Measurements from ENCODE around the gene DNAI2. TPM values are rescaled to one million over a fixed set of nuclear protein-coding genes. Genes with fewer than 3 reads are reported as not detected.

The DNAI2 gene
- total and polyA plus RNA-seq, 9 of the 15 experiments (the other 6 are each of a cell fraction or from before 2014, with no cell fraction given): not detected

DNA sequence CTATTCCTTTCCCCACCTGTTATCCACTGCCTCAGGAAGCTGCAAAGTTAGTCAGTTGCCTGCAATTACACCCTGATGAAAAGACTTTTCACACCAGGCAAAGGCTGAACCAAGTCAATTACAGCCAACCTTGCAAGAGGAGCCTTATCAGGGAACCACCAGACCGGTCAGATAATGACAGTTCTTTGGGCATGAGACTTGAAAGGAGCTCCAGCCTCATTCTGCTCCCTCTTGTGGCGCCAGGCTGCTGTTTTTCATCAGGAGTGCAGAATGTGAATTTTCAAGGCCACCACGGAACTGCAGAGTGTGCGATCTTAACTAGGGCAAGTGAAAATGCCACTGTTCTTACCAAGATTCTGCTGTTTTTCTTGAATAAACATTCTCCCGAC, 22.5 kb downstream of the DNAI2 start (continued):
- TF ChIP-seq STAT5A (IDR thresholded peaks at IDR 0.05; ENCODE audit: borderline replicate concordance, low read length): peak; percentile 71
- TF ChIP-seq YBX1 (IDR thresholded peaks at IDR 0.05): no peak
- TF ChIP-seq SP2 (IDR thresholded peaks at IDR 0.05; ENCODE audit: extremely low read depth, low read depth, low read length, poor library complexity, severe bottlenecking): no peak
- TF ChIP-seq PTTG1 (tag; IDR thresholded peaks at IDR 0.05; ENCODE audit: low read depth): no peak
- TF ChIP-seq, protein P1, sequence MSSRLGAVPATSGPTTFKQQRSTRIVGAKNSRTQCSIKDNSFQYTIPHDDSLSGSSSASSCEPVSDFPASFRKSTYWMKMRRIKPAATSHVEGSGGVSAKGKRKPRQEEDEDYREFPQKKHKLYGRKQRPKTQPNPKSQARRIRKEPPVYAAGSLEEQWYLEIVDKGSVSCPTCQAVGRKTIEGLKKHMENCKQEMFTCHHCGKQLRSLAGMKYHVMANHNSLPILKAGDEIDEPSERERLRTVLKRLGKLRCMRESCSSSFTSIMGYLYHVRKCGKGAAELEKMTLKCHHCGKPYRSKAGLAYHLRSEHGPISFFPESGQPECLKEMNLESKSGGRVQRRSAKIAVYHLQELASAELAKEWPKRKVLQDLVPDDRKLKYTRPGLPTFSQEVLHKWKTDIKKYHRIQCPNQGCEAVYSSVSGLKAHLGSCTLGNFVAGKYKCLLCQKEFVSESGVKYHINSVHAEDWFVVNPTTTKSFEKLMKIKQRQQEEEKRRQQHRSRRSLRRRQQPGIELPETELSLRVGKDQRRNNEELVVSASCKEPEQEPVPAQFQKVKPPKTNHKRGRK (tag; IDR thresholded peaks at IDR 0.05): no peak
- peak; percentile 89 for TF ChIP-seq DPF2 (IDR thresholded peaks at IDR 0.05)
- peak; percentile 66 for TF ChIP-seq PML (IDR thresholded peaks at IDR 0.05; ENCODE audit: low read length)
- TF ChIP-seq, protein P2, sequence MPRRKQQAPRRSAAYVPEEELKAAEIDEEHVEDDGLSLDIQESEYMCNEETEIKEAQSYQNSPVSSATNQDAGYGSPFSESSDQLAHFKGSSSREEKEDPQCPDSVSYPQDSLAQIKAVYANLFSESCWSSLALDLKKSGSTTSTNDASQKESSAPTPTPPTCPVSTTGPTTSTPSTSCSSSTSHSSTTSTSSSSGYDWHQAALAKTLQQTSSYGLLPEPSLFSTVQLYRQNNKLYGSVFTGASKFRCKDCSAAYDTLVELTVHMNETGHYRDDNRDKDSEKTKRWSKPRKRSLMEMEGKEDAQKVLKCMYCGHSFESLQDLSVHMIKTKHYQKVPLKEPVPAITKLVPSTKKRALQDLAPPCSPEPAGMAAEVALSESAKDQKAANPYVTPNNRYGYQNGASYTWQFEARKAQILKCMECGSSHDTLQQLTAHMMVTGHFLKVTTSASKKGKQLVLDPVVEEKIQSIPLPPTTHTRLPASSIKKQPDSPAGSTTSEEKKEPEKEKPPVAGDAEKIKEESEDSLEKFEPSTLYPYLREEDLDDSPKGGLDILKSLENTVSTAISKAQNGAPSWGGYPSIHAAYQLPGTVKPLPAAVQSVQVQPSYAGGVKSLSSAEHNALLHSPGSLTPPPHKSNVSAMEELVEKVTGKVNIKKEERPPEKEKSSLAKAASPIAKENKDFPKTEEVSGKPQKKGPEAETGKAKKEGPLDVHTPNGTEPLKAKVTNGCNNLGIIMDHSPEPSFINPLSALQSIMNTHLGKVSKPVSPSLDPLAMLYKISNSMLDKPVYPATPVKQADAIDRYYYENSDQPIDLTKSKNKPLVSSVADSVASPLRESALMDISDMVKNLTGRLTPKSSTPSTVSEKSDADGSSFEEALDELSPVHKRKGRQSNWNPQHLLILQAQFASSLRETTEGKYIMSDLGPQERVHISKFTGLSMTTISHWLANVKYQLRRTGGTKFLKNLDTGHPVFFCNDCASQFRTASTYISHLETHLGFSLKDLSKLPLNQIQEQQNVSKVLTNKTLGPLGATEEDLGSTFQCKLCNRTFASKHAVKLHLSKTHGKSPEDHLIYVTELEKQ (CRISPR knock-in tag; IDR thresholded peaks at IDR 0.05): no peak
- TF ChIP-seq CHCHD3 (CRISPR knock-in tag; IDR thresholded peaks at IDR 0.05): no peak
- TF ChIP-seq, protein P3, sequence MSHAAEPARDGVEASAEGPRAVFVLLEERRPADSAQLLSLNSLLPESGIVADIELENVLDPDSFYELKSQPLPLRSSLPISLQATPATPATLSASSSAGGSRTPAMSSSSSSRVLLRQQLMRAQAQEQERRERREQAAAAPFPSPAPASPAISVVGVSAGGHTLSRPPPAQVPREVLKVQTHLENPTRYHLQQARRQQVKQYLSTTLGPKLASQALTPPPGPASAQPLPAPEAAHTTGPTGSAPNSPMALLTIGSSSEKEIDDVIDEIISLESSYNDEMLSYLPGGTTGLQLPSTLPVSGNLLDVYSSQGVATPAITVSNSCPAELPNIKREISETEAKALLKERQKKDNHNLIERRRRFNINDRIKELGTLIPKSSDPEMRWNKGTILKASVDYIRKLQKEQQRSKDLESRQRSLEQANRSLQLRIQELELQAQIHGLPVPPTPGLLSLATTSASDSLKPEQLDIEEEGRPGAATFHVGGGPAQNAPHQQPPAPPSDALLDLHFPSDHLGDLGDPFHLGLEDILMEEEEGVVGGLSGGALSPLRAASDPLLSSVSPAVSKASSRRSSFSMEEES (CRISPR knock-in tag; IDR thresholded peaks at IDR 0.05): no peak
- no peak for TF ChIP-seq ZNF24 (IDR thresholded peaks at IDR 0.05)
- peak; percentile 86 for TF ChIP-seq SMAD4 (CRISPR knock-in tag; conservative IDR thresholded peaks at IDR 0.05)
- no peak for TF ChIP-seq SRSF1 (IDR thresholded peaks at IDR 0.05; ENCODE audit: low read depth, low read length)
- peak; percentile 8; the same call in 1 of the 2 replicates for TF ChIP-seq HEY1 (CRISPR knock-in tag; IDR thresholded peaks at IDR 0.05; ENCODE audit: borderline replicate concordance)
- TF ChIP-seq SMAD3 (CRISPR knock-in tag; conservative IDR thresholded peaks at IDR 0.05): no peak
- TF ChIP-seq, protein P4, sequence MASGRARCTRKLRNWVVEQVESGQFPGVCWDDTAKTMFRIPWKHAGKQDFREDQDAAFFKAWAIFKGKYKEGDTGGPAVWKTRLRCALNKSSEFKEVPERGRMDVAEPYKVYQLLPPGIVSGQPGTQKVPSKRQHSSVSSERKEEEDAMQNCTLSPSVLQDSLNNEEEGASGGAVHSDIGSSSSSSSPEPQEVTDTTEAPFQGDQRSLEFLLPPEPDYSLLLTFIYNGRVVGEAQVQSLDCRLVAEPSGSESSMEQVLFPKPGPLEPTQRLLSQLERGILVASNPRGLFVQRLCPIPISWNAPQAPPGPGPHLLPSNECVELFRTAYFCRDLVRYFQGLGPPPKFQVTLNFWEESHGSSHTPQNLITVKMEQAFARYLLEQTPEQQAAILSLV (tag; IDR thresholded peaks at IDR 0.05): no peak
- TF ChIP-seq TEAD4 (IDR thresholded peaks at IDR 0.05; ENCODE audit: low read length): peak; percentile 90
- TF ChIP-seq TEAD4 (CRISPR knock-in tag; IDR thresholded peaks at IDR 0.05; ENCODE audit: borderline replicate concordance): no peak
- TF ChIP-seq, protein P5, sequence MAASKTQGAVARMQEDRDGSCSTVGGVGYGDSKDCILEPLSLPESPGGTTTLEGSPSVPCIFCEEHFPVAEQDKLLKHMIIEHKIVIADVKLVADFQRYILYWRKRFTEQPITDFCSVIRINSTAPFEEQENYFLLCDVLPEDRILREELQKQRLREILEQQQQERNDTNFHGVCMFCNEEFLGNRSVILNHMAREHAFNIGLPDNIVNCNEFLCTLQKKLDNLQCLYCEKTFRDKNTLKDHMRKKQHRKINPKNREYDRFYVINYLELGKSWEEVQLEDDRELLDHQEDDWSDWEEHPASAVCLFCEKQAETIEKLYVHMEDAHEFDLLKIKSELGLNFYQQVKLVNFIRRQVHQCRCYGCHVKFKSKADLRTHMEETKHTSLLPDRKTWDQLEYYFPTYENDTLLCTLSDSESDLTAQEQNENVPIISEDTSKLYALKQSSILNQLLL (CRISPR knock-in tag; IDR thresholded peaks at IDR 0.05; ENCODE audit: borderline replicate concordance): no peak
- 0 out of 2 replicates have a peak, but pooled peaks have one; percentile 27 for TF ChIP-seq ADNP (tag; IDR thresholded peaks at IDR 0.05)
- no peak for TF ChIP-seq TRIM28 (IDR thresholded peaks at IDR 0.05)
- peak; percentile 80 for TF ChIP-seq POLR2AphosphoS5 (IDR thresholded peaks at IDR 0.05; ENCODE audit: control insufficient read depth, insufficient read depth, low read depth, low read length)

Data from K562 (cell line).